GM12878 (cell line): ENCODE results near the gene ARHGEF3. TPM values are rescaled to one million over a fixed set of nuclear protein-coding genes. Genes with fewer than 3 reads are reported as not detected.

ENCODE experiments used
- BACH1 ChIP-seq: fragments of 450-650 bp; IDR thresholded peaks from 2 replicates; pipeline ENCODE4 v1.6.1; 2017; ENCODE audit warnings: mild to moderate bottlenecking, borderline replicate concordance
- EGR1 ChIP-seq, 2 experiments: IDR thresholded peaks; 1 replicate in 1 of 2; 2 replicates in 1 of 2; pipeline ENCODE4 v1.6.1; 2011 to 2012; ENCODE audit warnings: low read depth in 2 of 2, low read length in 2 of 2, borderline replicate concordance in 1 of 2, mild to moderate bottlenecking in 1 of 2, moderate library complexity in 1 of 2
- HDGF ChIP-seq: fragments of 450-650 bp; IDR thresholded peaks from 2 replicates; pipeline ENCODE4 v1.6.1; 2016; ENCODE audit warnings: antibody characterized with exemption
- KAT2A ChIP-seq: conservative IDR thresholded peaks from 2 replicates; pipeline ENCODE4 v1.6.1; 2011; ENCODE audit warnings: low read depth, low read length; ENCODE audit not compliant: control insufficient read depth
- NFYB ChIP-seq: IDR thresholded peaks from 2 replicates; pipeline ENCODE4 v1.6.1; 2011; ENCODE audit warnings: low read depth, mild to moderate bottlenecking, low read length, improper control_type of control experiment, moderate library complexity; ENCODE audit not compliant: insufficient read depth
- RBBP5 ChIP-seq: fragments of 200-600 bp; sonication (generic); conservative IDR thresholded peaks from 2 replicates; pipeline ENCODE4 v1.6.1; 2016
- RUNX3 ChIP-seq: IDR thresholded peaks from 2 replicates; pipeline ENCODE4 v1.6.1; 2012; ENCODE audit warnings: low read length, inconsistent platforms
- SMAD1 ChIP-seq: fragments of 450-650 bp; IDR thresholded peaks from 2 replicates; pipeline ENCODE4 v1.6.1; 2018; ENCODE audit warnings: mild to moderate bottlenecking, low read depth; ENCODE audit not compliant: partially characterized antibody
- SPI1 ChIP-seq: IDR thresholded peaks from 2 replicates; pipeline ENCODE4 v1.6.1; 2011; ENCODE audit warnings: low read depth, mild to moderate bottlenecking, low read length, moderate library complexity, borderline replicate concordance; ENCODE audit not compliant: insufficient read depth
- SREBF2 ChIP-seq: IDR thresholded peaks from 2 replicates; pipeline ENCODE4 v1.6.1; 2012; ENCODE audit warnings: mild to moderate bottlenecking, low read length
- TAF1 ChIP-seq: IDR thresholded peaks from 2 replicates; pipeline ENCODE4 v1.6.1; 2011; ENCODE audit warnings: mild to moderate bottlenecking, low read depth, low read length, borderline replicate concordance
- TCF3 ChIP-seq: IDR thresholded peaks from 2 replicates; pipeline ENCODE4 v1.6.1; 2012; ENCODE audit warnings: low read depth, mild to moderate bottlenecking, low read length, borderline replicate concordance; ENCODE audit not compliant: insufficient read depth
- ZNF24 ChIP-seq: fragments of 450-650 bp; IDR thresholded peaks from 2 replicates; pipeline ENCODE4 v1.6.1; 2017; ENCODE audit warnings: antibody characterized with exemption, mild to moderate bottlenecking
- polyA plus RNA-seq, 11 experiments: library from polyadenylated mRNA; depleted of rRNA in 4 of 11; unstranded in 6 of 11; stranded (reverse) in 5 of 11; fragments of >200 nt; fragmentation: Nextera tagmentation in 4 of 11; fragmentation: Illumina TruSeq in 1 of 11; extraction: Ambion mirVana in 4 of 11; extraction: Trizol in 1 of 11; gene quantifications; 1 replicate in 1 of 11; 2 replicates in 10 of 11; pipeline versions ENCODE4 v1.2.1 to v1.2.3, GENCODE V29; 2011 to 2016; ENCODE audit warnings: inconsistent platforms in 2 of 11, missing spikeins in 2 of 11, low read depth in 1 of 11
- total RNA-seq, 4 experiments: library from RNA; depleted of rRNA in 3 of 4; stranded (reverse); fragments of >200 nt in 3 of 4; fragmentation: Illumina TruSeq in 1 of 4; extraction: Trizol in 1 of 4; gene quantifications; 2 replicates each; pipeline versions ENCODE4 v1.2.1 to v1.2.3, GENCODE V29; 2013 to 2021
- TF ChIP-seq, protein P1 (sequence below): fragments of 450-650 bp; formaldehyde crosslinking; IDR thresholded peaks from 2 replicates; pipeline ENCODE4 v1.4.0; 2022; ENCODE audit warnings: mild to moderate bottlenecking, moderate library complexity
- TF ChIP-seq, protein P2 (sequence below): fragments of 450-650 bp; IDR thresholded peaks from 2 replicates; pipeline ENCODE4 v1.6.1; 2017; ENCODE audit warnings: mild to moderate bottlenecking
- TF ChIP-seq, protein P3 (sequence below): fragments of 450-650 bp; IDR thresholded peaks from 2 replicates; pipeline ENCODE4 v1.6.1; 2018; ENCODE audit warnings: borderline replicate concordance, mild to moderate bottlenecking; ENCODE audit not compliant: partially characterized antibody
- TF ChIP-seq, protein P4 (sequence below): fragments of 450-650 bp; IDR thresholded peaks from 2 replicates; pipeline ENCODE4 v1.6.1; 2017; ENCODE audit warnings: mild to moderate bottlenecking, moderate library complexity

ARHGEF3 gene
- total and polyA plus RNA-seq, 10 of the 15 experiments (the other 5 are each of a cell fraction or from before 2014, with no cell fraction given): 21.8 to 78.7 (median 56.2) TPM

DNA sequence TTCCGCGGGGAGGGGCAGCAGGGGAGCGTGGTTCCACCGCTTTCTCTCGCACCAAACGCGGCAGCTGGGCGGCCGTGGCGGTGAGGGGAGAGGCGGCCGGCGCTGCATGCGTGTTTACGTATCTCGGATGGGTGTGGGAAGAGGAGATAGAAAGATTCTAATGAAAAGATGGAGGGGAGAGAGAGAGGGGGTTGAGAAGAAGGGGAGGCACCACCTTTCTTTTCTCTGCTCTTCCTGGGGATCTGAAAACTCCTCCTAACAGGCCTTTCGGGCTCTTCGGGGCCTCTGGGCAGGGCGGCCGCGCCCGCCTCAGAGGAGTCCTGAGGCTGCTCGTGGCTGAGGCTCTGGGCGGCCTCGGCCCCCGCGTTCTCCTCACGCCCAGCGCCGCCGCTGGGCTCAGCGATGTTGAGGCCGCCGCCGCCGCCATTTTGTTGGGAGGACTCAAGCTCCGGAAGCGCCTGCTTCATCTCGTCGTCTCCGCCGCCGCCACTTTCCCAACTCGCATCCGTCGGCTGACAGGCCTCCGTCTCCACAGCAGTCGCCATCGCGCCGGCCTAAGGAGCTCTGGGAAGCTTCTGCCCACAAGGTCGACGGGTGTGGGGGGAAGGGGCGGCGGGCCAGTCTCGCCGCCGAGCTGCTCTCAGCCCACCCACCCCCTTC, 119.2 kb downstream of the ARHGEF3 start (continued):
- TF ChIP-seq HDGF (peak; percentile 21; the same call in 1 of the 2 replicates), SPI1 (no peak), RBBP5 (no peak), TAF1 (peak; percentile 71), BACH1 (no peak), KAT2A (no peak), TCF3 (0 out of 2 replicates have a peak, but pooled peaks have one; percentile 62), ZNF24 (no peak), SMAD1 (no peak), RUNX3 (peak; percentile 15; the same call in 1 of the 2 replicates), NFYB (no peak), SREBF2 (no peak), EGR1 (IDR thresholded peaks at IDR 0.05; ENCODE audit: borderline replicate concordance in 1 of 2, low read depth in 2 of 2, low read length in 2 of 2) (peak in 1 of 2 experiments; percentile 33; a peak in 1 of 3 replicates)
- TF ChIP-seq, protein P1, sequence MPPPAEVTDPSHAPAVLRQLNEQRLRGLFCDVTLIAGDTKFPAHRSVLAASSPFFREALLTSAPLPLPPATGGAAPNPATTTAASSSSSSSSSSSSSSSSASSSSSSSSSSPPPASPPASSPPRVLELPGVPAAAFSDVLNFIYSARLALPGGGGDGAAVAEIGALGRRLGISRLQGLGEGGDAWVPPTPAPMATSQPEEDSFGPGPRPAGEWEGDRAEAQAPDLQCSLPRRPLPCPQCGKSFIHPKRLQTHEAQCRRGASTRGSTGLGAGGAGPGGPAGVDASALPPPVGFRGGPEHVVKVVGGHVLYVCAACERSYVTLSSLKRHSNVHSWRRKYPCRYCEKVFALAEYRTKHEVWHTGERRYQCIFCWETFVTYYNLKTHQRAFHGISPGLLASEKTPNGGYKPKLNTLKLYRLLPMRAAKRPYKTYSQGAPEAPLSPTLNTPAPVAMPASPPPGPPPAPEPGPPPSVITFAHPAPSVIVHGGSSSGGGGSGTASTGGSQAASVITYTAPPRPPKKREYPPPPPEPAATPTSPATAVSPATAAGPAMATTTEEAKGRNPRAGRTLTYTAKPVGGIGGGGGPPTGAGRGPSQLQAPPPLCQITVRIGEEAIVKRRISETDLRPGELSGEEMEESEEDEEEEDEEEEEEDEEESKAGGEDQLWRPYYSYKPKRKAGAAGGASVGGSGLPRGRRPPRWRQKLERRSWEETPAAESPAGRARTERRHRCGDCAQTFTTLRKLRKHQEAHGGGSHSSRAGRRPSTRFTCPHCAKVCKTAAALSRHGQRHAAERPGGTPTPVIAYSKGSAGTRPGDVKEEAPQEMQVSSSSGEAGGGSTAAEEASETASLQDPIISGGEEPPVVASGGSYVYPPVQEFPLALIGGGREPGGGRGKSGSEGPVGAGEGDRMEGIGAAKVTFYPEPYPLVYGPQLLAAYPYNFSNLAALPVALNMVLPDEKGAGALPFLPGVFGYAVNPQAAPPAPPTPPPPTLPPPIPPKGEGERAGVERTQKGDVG (CRISPR knock-in tag): no peak
- TF ChIP-seq, protein P2, sequence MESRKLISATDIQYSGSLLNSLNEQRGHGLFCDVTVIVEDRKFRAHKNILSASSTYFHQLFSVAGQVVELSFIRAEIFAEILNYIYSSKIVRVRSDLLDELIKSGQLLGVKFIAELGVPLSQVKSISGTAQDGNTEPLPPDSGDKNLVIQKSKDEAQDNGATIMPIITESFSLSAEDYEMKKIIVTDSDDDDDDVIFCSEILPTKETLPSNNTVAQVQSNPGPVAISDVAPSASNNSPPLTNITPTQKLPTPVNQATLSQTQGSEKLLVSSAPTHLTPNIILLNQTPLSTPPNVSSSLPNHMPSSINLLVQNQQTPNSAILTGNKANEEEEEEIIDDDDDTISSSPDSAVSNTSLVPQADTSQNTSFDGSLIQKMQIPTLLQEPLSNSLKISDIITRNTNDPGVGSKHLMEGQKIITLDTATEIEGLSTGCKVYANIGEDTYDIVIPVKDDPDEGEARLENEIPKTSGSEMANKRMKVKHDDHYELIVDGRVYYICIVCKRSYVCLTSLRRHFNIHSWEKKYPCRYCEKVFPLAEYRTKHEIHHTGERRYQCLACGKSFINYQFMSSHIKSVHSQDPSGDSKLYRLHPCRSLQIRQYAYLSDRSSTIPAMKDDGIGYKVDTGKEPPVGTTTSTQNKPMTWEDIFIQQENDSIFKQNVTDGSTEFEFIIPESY: no peak
- TF ChIP-seq, protein P3, sequence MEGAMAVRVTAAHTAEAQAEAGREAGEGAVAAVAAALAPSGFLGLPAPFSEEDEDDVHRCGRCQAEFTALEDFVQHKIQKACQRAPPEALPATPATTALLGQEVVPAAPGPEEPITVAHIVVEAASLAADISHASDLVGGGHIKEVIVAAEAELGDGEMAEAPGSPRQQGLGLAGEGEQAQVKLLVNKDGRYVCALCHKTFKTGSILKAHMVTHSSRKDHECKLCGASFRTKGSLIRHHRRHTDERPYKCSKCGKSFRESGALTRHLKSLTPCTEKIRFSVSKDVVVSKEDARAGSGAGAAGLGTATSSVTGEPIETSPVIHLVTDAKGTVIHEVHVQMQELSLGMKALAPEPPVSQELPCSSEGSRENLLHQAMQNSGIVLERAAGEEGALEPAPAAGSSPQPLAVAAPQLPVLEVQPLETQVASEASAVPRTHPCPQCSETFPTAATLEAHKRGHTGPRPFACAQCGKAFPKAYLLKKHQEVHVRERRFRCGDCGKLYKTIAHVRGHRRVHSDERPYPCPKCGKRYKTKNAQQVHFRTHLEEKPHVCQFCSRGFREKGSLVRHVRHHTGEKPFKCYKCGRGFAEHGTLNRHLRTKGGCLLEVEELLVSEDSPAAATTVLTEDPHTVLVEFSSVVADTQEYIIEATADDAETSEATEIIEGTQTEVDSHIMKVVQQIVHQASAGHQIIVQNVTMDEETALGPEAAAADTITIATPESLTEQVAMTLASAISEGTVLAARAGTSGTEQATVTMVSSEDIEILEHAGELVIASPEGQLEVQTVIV: no peak
- TF ChIP-seq, protein P4, sequence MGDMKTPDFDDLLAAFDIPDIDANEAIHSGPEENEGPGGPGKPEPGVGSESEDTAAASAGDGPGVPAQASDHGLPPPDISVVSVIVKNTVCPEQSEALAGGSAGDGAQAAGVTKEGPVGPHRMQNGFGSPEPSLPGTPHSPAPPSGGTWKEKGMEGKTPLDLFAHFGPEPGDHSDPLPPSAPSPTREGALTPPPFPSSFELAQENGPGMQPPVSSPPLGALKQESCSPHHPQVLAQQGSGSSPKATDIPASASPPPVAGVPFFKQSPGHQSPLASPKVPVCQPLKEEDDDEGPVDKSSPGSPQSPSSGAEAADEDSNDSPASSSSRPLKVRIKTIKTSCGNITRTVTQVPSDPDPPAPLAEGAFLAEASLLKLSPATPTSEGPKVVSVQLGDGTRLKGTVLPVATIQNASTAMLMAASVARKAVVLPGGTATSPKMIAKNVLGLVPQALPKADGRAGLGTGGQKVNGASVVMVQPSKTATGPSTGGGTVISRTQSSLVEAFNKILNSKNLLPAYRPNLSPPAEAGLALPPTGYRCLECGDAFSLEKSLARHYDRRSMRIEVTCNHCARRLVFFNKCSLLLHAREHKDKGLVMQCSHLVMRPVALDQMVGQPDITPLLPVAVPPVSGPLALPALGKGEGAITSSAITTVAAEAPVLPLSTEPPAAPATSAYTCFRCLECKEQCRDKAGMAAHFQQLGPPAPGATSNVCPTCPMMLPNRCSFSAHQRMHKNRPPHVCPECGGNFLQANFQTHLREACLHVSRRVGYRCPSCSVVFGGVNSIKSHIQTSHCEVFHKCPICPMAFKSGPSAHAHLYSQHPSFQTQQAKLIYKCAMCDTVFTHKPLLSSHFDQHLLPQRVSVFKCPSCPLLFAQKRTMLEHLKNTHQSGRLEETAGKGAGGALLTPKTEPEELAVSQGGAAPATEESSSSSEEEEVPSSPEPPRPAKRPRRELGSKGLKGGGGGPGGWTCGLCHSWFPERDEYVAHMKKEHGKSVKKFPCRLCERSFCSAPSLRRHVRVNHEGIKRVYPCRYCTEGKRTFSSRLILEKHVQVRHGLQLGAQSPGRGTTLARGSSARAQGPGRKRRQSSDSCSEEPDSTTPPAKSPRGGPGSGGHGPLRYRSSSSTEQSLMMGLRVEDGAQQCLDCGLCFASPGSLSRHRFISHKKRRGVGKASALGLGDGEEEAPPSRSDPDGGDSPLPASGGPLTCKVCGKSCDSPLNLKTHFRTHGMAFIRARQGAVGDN: 0 out of 2 replicates have a peak, but pooled peaks have one; percentile 31
